Panc1 (cell line): ENCODE measurements around the gene DDIAS. TPM values are rescaled to one million over a fixed set of nuclear protein-coding genes. Genes with fewer than 3 reads are reported as not detected.

Source experiments
- ATAC-seq: fragments of 200-7000 bp; cut with Tn5 transposase; 2 replicates; pipeline ENCODE4 v1.9.1; 2020; ENCODE audit warnings: mild to moderate bottlenecking, moderate library complexity
- BruUV-seq: library from RNA; stranded (reverse); fragments of 400-500 nt; replicated peaks from 2 replicates; lab custom pipeline; 2021; lab: Mats Ljungman, UMichigan
- CTCF ChIA-PET: fragments of 300-600 bp; sonication (Branson Sonifier 250); formaldehyde crosslinking; loops from one replicate; lab custom pipeline; 2022; ENCODE audit warnings: antibody characterized with exemption; lab: Charles Lee
- POLR2A ChIA-PET: fragments of 300-600 bp; sonication (Branson Sonifier 250); formaldehyde crosslinking; loops from one replicate; lab custom pipeline; 2022; ENCODE audit warnings: antibody characterized with exemption; lab: Charles Lee
- DNase-seq: peaks from one replicate; pipeline ENCODE4 v3.0.0-alpha.2; 2010; ENCODE audit warnings: low read depth, low spot score
- H3K27ac ChIP-seq: 2 replicates; pipeline ENCODE4 v1.5.1; 2011; ENCODE audit warnings: mild to moderate bottlenecking, low read length, inconsistent platforms
- H3K27me3 ChIP-seq: fragments of 200-500 bp; sonication (Bioruptor generic); 2 replicates; pipeline ENCODE4 v1.6.0; 2014; ENCODE audit warnings: low read length, inconsistent platforms; ENCODE audit not compliant: control insufficient read depth, insufficient read depth
- H3K36me3 ChIP-seq: fragments of 200-500 bp; sonication (Bioruptor generic); 2 replicates; pipeline ENCODE4 v1.5.1; 2014; ENCODE audit warnings: inconsistent platforms, mild to moderate bottlenecking, low read length, moderate library complexity; ENCODE audit not compliant: control insufficient read depth, insufficient read depth
- H3K4me1 ChIP-seq: 2 replicates; pipeline ENCODE4 v1.5.1; 2011; ENCODE audit warnings: inconsistent platforms, mild to moderate bottlenecking, low read length, moderate library complexity; ENCODE audit not compliant: control insufficient read depth, insufficient read depth
- H3K4me3 ChIP-seq, 2 experiments: 2 replicates each; pipeline ENCODE4 v1.5.1; 2011 to 2012; ENCODE audit warnings: low read depth in 2 of 2, low read length in 2 of 2, mild to moderate bottlenecking in 2 of 2, inconsistent platforms in 1 of 2, moderate library complexity in 1 of 2
- H3K9me3 ChIP-seq: fragments of 200-500 bp; sonication (Bioruptor generic); 2 replicates; pipeline ENCODE4 v1.5.1; 2014; ENCODE audit warnings: low read depth, mild to moderate bottlenecking, inconsistent platforms, low read length, moderate library complexity; ENCODE audit not compliant: control insufficient read depth, insufficient read depth
- POLR2AphosphoS5 ChIP-seq: IDR thresholded peaks from 2 replicates; pipeline ENCODE4 v1.6.1; 2012; ENCODE audit warnings: mild to moderate bottlenecking, low read depth, low read length, moderate library complexity
- REST ChIP-seq, 2 experiments: IDR thresholded peaks; 2 replicates each; pipeline ENCODE4 v1.6.1; 2011 to 2012; ENCODE audit warnings: low read depth in 2 of 2, control low read depth in 1 of 2, low read length in 1 of 2, mild to moderate bottlenecking in 1 of 2, moderate library complexity in 1 of 2; ENCODE audit not compliant: insufficient read depth in 1 of 2
- SIN3A ChIP-seq: IDR thresholded peaks from 2 replicates; pipeline ENCODE4 v1.6.1; 2012; ENCODE audit warnings: low read depth, mild to moderate bottlenecking, low read length, moderate library complexity, borderline replicate concordance; ENCODE audit not compliant: insufficient read depth
- TCF7L2 ChIP-seq: IDR thresholded peaks from 2 replicates; pipeline ENCODE4 v1.6.1; 2011; ENCODE audit warnings: mild to moderate bottlenecking, low read depth, low read length, inconsistent platforms
- in situ Hi-C: cut with HindIII; loops from 2 replicates; pipeline ENCODE4 v1.10.0; 2016; ENCODE audit warnings: low sequenced_read_pairs, low pct_unique_long_range_greater_than_20kb
- intact Hi-C: fragments of 100-400 bp; cut with micrococcal nuclease; formaldehyde crosslinking; loops from one replicate; pipeline ENCODE4 v1.10.0; 2022; ENCODE audit not compliant: unreplicated experiment
- total RNA-seq: library from RNA; stranded (reverse); gene quantifications from one replicate; pipeline ENCODE4 v1.2.1, GENCODE V29; 2021; ENCODE audit not compliant: unreplicated experiment
- TF ChIP-seq, protein P1 (sequence below): fragments of 450-650 bp; IDR thresholded peaks from 2 replicates; pipeline ENCODE4 v1.5.1; 2017; ENCODE audit warnings: mild to moderate bottlenecking

DDIAS gene
- total RNA-seq, 1 experiment from 2014 or later: 22.9 TPM

DNA sequence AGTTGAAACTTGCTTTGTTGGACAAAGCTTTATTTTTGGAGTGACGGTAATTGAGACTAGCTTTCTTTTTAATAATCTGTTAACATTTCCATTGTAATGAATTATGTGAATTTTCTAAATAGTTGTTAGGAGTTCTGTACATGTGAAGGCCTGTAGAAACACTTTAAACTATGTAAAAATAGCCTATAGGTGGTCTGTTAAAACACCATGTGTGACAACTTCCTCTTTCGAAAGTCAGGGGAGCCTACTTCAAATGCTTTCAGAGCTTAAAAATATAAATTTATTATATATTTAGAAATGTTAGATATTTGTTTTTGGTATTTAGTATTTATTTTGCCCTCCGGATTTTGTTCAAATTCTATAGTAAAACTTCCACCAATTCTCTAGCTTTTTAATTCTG, 28.7 kb downstream of the DDIAS start:
- Histone ChIP-seq H3K27me3 (no peaks in the 10 kb centered on the region), H3K9me3 (no peaks in the 10 kb centered on the region), H3K27ac (no peak overlapping the region), H3K36me3 (peaks cover 13% of the 10 kb centered on the region), H3K4me1 (no peaks in the 10 kb centered on the region), H3K4me3 (no peak overlapping the region)
- TF ChIP-seq REST (IDR thresholded peaks at IDR 0.05; ENCODE audit: insufficient read depth in 1 of 2, low read depth in 2 of 2, low read length in 1 of 2) (no peak), SIN3A (no peak), POLR2AphosphoS5 (no peak), TCF7L2 (no peak)
- TF ChIP-seq, protein P1, sequence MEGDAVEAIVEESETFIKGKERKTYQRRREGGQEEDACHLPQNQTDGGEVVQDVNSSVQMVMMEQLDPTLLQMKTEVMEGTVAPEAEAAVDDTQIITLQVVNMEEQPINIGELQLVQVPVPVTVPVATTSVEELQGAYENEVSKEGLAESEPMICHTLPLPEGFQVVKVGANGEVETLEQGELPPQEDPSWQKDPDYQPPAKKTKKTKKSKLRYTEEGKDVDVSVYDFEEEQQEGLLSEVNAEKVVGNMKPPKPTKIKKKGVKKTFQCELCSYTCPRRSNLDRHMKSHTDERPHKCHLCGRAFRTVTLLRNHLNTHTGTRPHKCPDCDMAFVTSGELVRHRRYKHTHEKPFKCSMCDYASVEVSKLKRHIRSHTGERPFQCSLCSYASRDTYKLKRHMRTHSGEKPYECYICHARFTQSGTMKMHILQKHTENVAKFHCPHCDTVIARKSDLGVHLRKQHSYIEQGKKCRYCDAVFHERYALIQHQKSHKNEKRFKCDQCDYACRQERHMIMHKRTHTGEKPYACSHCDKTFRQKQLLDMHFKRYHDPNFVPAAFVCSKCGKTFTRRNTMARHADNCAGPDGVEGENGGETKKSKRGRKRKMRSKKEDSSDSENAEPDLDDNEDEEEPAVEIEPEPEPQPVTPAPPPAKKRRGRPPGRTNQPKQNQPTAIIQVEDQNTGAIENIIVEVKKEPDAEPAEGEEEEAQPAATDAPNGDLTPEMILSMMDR: no peak
- in situ Hi-C loops: no loop called here
- ATAC-seq (no peak), DNase-seq (no peak)
- ChIA-PET CTCF (no interaction called here), POLR2A (no interaction called here)
- BruUV-seq: no TSS peak
- intact Hi-C loops: no loop called here

GRCh38 chr11:82930734-82931133, 29.2 kb downstream of the DDIAS start:
- H3K9me3 ChIP-seq: no peaks in the 10 kb centered on the region
- POLR2A ChIA-PET: no interaction called here
- TF ChIP-seq REST (IDR thresholded peaks at IDR 0.05; ENCODE audit: insufficient read depth in 1 of 2, low read depth in 2 of 2, low read length in 1 of 2): no peak
- no peak for TF ChIP-seq TCF7L2
- TF ChIP-seq, protein P1: no peak
- TF ChIP-seq POLR2AphosphoS5: no peak
- no peak for TF ChIP-seq SIN3A
- H3K4me3 ChIP-seq: no peak overlapping the region
- H3K27me3 ChIP-seq: no peaks in the 10 kb centered on the region
- CTCF ChIA-PET: no interaction called here
- intact Hi-C loops (no loop called here), in situ Hi-C loops (no loop called here)
- H3K27ac ChIP-seq: no peak overlapping the region
- no TSS peak for BruUV-seq
- H3K4me1 ChIP-seq: no peaks in the 10 kb centered on the region
- peaks cover 13% of the 10 kb centered on the region for H3K36me3 ChIP-seq
- DNase-seq (no peak), ATAC-seq (no peak)
